Mesodermal cell (in vitro differentiated cells): ENCODE results near the gene ZSWIM4.

ENCODE experiments used
- H3K27ac ChIP-seq: 2 replicates; pipeline ENCODE4 v1.7.0; 2013; ENCODE audit warnings: mild to moderate bottlenecking, low read depth, low read length, moderate library complexity; ENCODE audit not compliant: severe bottlenecking
- H3K36me3 ChIP-seq: 2 replicates; pipeline ENCODE4 v1.7.1; 2013; ENCODE audit warnings: mild to moderate bottlenecking, low read length, moderate library complexity; ENCODE audit not compliant: control insufficient read depth, insufficient read depth
- H3K4me1 ChIP-seq: one replicate; pipeline ENCODE4 v1.7.1; 2013; ENCODE audit warnings: mild to moderate bottlenecking, low read length; ENCODE audit not compliant: insufficient read depth, control insufficient read depth, poor library complexity, severe bottlenecking
- H3K4me3 ChIP-seq: 2 replicates; pipeline ENCODE4 v1.7.0; 2013; ENCODE audit warnings: low read length, control low read depth, mild to moderate bottlenecking; ENCODE audit not compliant: insufficient read depth, poor library complexity, severe bottlenecking; ENCODE audit errors: extremely low read depth
- H3K9me3 ChIP-seq: 2 replicates; pipeline ENCODE4 v1.7.1; 2013; ENCODE audit warnings: mild to moderate bottlenecking, low read length, moderate library complexity; ENCODE audit not compliant: control insufficient read depth
- WGBS, 2 experiments: methylation state at CpG; one replicate each; pipeline ENCODE4 v1.1.5; 2013; ENCODE audit warnings: missing lambda C conversion rate in 2 of 2; ENCODE audit not compliant: insufficient coverage in 2 of 2; 5-methylcytosine and 5-hydroxymethylcytosine counted together

ZSWIM4 gene

GRCh38 chr19:13838435-13839129, 43.3 kb downstream of the ZSWIM4 start:
- Histone ChIP-seq H3K9me3 (no peaks in the 10 kb centered on the region), H3K36me3 (peaks cover 77% of the 10 kb centered on the region), H3K4me1 (peaks cover 43% of the 10 kb centered on the region), H3K4me3 (peak overlapping the region; percentile 93), H3K27ac (peak overlapping the region; percentile 55)
- WGBS, 2 experiments, result 90 to 95% methylated on average over 10 to 12 of the region's 18 CpGs

- Histone ChIP-seq H3K27ac (peak overlapping the region; percentile 64), H3K4me3 (peak overlapping the region; percentile 93), H3K4me1 (peaks cover 46% of the 10 kb centered on the region), H3K9me3 (no peaks in the 10 kb centered on the region), H3K36me3 (peaks cover 71% of the 10 kb centered on the region)
- WGBS, 2 experiments, result 88 to 89% methylated on average over 27 to 33 of the region's 36 CpGs
Measured at GRCh38 chr19:13839130-13839937, 44.1 kb downstream of the ZSWIM4 start.

GRCh38 chr19:13839938-13840304, 44.7 kb downstream of the ZSWIM4 start:
- Histone ChIP-seq H3K4me3 (peak overlapping the region; percentile 93), H3K27ac (peak overlapping the region; percentile 64)
- 93 to 98% methylated on average over 4 to 6 of the region's 6 CpGs for WGBS, 2 experiments

GRCh38 chr19:13840305-13841085, 45.3 kb downstream of the ZSWIM4 start:
- 92 to 93% methylated on average over 17 to 19 of the region's 23 CpGs for WGBS, 2 experiments
- peak overlapping the region; percentile 93 for H3K4me3 ChIP-seq
- H3K9me3 ChIP-seq, result no peaks in the 10 kb centered on the region
- peaks cover 56% of the 10 kb centered on the region for H3K4me1 ChIP-seq
- peak overlapping the region; percentile 64 for H3K27ac ChIP-seq
- peaks cover 60% of the 10 kb centered on the region for H3K36me3 ChIP-seq

More at GRCh38 chr19:13839938-13840304, 44.7 kb downstream of the ZSWIM4 start:
- H3K9me3 ChIP-seq, result no peaks in the 10 kb centered on the region
- peaks cover 51% of the 10 kb centered on the region for H3K4me1 ChIP-seq
- peaks cover 65% of the 10 kb centered on the region for H3K36me3 ChIP-seq

GRCh38 chr19:13841086-13841961, 46.1 kb downstream of the ZSWIM4 start:
- 87 to 90% methylated on average over 26 of the region's 26 CpGs for whole genome bisulfite sequencing, 2 experiments
- Histone ChIP-seq H3K36me3 (peaks cover 51% of the 10 kb centered on the region), H3K4me1 (peaks cover 58% of the 10 kb centered on the region), H3K4me3 (peak overlapping the region; percentile 93), H3K27ac (peak overlapping the region; percentile 84), H3K9me3 (no peaks in the 10 kb centered on the region)

GRCh38 chr19:13841962-13842290, 46.7 kb downstream of the ZSWIM4 start:
- Histone ChIP-seq H3K27ac (peak overlapping the region; percentile 84), H3K4me1 (peaks cover 52% of the 10 kb centered on the region), H3K9me3 (no peaks in the 10 kb centered on the region), H3K36me3 (peaks cover 45% of the 10 kb centered on the region), H3K4me3 (peak overlapping the region; percentile 93)
- WGBS, 2 experiments, result 6 to 16% methylated on average over 2 to 6 of the region's 11 CpGs

GRCh38 chr19:13842291-13843103, 47.3 kb downstream of the ZSWIM4 start:
- 0% methylated on average over 41 to 56 of the region's 95 CpGs for WGBS, 2 experiments
- peak overlapping the region; percentile 84 for H3K27ac ChIP-seq

GRCh38 chr19:13843104-13843921, 48.1 kb downstream of the ZSWIM4 start:
- WGBS, 2 experiments, result 38 to 42% methylated on average over 12 to 22 of the region's 24 CpGs
- peaks cover 35% of the 10 kb centered on the region for H3K36me3 ChIP-seq
- peaks cover 43% of the 10 kb centered on the region for H3K4me1 ChIP-seq
- peak overlapping the region; percentile 84 for H3K27ac ChIP-seq
- peak overlapping the region; percentile 93 for H3K4me3 ChIP-seq
- H3K9me3 ChIP-seq, result no peaks in the 10 kb centered on the region

More at GRCh38 chr19:13842291-13843103, 47.3 kb downstream of the ZSWIM4 start:
- Histone ChIP-seq H3K36me3 (peaks cover 40% of the 10 kb centered on the region), H3K4me3 (peak overlapping the region; percentile 93), H3K4me1 (peaks cover 47% of the 10 kb centered on the region), H3K9me3 (no peaks in the 10 kb centered on the region)

- H3K27ac ChIP-seq, result peak overlapping the region; percentile 84
- H3K36me3 ChIP-seq, result peaks cover 27% of the 10 kb centered on the region
- H3K4me1 ChIP-seq, result peaks cover 40% of the 10 kb centered on the region
- no peaks in the 10 kb centered on the region for H3K9me3 ChIP-seq
- H3K4me3 ChIP-seq, result peak overlapping the region; percentile 93
- 80 to 81% methylated on average over 1 to 6 of the region's 7 CpGs for WGBS, 2 experiments
Measured at GRCh38 chr19:13844130-13844631, 48.9 kb downstream of the ZSWIM4 start.
